ENCODE measurements around the gene CDC42EP5.

The CDC42EP5 gene

DNA sequence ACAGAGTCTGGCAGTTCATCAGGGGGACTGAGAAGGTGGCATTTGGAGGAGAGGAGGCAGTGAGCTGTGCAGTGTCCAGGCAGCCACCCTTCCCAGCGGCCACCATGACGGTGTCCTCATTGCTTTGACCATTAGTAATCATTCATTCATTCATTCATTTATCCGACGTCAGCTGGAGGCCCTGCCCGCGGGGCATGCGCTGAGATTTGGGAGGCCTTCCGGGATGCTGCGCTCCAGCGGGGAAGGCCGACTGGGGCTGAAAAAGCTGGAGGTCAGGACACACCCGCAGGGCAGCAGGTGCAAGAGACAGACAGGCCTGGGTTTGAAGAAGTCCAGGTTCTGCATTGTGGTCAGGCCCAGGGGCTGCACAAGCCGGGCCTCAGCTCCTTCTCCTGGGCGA is 48.9 kb downstream of the CDC42EP5 start:
- DNase-seq, result no peak

DNA sequence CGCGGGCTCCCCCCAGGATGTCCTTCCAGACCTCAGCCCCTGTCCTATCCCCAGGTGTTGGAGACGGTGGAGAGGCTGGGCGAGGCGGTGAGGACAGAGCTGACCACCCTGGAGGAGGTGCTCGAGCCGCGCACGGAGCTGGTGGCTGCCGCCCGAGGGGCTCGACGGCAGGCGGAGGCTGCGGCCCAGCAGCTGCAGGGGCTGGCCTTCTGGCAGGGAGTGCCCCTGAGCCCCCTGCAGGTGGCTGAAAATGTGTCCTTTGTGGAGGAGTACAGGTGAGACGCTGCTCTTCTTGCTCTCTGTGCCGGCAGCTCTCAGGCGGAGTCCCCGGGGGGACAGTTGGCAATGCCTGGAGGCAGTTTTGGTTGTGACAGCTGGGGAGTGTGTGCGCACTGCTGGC is 51.0 kb downstream of the CDC42EP5 start:
- DNase-seq, result no peak

DNA sequence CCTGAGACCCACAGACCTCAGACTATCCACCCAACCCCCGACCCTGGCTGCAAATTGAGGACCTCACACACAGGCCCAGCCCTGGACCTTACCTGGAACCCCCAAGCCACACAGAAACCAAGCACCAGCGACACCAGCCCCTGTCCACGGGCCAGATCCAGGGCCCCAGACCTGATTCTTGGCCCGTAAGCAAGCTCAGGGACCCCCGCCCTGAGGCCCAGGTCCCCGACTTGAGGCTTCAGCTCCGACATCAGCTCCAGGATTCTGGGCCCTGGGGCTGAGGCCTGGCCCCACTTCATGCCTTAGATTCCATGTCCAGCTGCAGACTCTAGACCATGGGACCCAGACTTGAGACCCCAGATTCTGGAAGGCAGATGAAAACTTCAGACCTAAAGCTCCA is 51.6 kb downstream of the CDC42EP5 start:
- DNase-seq, result no peak

DNA sequence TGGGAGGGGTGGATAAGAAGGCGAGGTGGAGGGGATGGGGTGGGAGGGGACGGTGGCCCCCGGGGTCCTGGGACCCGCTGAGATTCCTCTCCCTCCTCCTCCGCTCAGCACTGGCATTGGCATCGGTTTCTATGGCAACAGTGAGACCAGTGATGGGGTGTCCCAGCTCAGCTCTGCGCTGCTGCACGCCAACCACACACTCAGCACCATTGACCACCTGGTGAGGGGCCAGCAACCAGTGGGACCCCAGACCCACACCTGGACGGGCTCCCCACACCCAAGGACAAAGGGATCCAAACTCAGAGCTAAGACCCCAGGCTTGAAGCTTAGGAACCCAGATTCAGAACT is 52.0 kb downstream of the CDC42EP5 start:
- DNase-seq, result no peak

DNA sequence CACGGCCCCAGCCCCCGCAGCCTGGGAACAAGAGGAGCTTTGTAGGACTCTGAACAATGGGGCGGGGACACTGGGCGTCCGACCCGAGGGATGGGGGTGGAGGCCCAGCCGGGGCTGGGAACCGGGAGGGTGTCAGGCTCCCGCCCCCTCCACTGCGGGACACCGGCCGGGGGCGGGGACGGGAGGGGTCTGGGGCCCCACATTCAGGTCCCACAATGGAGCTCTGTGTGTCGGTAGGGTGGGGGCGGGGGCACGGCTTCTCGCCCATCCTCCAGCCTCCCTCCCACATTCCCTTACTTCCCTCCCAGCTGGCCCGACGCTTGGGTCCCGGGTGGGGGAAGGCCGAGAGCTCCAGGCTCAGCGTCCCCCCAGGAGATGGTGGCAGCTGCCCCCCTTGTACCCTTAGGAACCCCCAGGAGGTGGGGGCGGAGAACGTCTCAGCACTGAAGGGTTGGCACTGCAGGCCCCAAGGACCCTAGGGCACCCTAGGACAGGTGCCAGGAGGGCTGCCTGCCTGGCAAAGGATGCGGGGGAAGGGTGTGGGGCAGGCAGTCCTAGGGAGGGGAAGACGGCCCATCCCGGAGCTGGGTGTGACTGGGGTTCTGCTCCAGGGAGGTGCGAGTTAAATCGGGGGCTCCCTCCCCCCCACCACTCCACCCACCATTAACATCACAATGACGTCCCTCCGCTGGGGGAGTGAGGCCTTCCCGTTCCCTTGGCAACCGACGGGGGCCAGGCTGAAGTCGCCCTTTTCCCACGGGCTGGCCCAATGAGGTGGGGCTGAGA is 52.5 kb downstream of the CDC42EP5 start:
- no peak for DNase-seq

DNA sequence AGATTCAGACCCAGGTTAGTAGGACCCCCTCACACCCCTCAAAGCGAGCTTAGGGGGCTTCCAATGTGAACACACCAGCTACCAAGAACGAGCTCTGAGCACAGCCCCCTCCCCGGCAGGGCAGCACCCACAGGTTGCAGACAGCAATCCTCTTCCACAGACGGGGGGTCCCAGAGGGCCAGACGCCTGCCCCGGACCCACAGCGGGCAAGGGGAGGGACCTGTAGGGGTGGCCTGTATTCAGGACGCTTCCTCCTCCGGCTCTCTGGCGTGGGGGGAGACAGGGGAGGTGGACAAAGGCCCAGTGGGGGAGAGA is 53.1 kb downstream of the CDC42EP5 start:
- no peak for DNase-seq

DNA sequence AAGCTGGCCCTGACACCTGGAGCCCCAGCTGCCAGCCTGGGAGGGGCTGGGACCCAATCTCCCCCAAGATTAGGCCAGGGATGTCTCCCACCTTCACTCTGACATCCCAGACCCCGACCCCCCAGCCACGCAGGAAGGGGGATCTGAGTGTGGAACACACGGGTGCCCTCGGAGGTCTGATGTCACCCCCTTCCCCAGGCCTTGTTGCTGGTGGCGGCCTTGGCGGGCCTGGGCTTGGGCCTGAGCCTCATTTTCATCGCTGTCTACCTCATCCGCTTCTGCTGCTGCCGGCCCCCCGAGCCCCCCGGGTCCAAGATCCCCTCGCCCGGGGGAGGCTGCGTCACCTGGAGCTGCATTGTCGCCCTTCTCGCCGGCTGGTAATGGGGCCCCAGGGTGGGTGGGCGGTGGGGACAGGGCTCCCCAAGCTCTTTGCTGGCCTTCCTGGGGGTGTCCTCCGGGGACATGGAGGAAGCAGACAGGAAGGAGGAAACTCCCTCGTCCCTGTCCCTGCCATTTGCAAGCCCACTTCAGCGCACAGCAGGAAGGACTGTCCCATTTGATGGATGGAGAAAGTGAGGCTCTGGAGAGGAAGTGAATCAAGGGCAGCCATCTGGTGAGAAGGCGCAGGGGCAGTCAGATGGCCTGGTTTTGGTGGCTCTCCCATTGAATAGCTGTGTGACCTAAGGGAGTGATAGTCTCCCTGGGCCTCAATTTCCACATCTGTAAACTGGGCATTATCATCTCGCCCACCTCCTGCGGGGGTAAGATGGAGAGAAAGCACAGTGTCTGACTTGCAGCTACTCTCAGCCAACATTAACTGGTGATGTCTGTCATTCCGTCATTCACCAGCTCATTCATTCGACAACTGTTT is 53.9 kb downstream of the CDC42EP5 start:
- no peak for DNase-seq

DNA sequence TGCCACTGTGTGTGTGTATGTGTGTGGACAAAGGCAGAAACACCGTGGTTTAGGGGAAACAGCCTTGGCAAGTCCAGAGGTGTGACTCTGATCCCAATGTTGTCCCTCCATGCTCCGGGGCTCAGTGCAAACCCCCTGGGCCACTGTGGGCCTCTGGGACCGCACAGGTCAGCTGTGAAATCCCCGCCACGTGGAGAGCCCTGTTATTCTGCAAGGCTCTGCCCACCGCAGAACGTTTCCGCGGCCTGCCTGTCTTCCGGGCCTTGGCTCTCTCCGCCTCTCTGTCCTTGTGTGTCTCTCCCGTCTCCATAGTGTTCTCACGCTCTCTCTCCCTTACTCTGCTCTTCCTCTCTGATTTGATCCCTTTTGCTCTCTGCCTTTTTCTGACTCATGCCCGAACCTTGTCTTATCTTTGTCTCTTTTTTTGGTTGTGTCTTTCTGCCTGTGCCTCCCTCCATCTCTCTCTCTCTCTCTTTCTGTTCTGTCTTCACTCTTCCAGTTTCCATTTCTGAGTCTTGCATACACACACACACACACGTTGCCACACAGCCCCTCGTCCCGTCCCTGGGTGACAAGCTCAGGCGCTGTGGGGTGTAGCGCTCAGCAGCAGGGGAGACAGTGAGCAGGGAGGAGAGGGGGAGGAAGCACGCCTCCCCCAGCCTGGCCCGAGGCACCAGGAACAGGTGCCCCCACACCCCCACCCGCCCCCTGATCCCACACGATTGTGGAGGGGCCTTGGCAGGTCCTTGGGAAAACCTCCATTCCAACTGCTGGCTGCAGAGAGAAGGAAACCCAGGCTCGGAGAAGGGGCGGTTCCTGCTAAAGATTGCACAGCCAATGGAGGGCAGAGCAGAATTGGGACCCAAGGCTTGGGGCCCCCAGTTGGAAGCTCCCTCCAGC is 54.8 kb downstream of the CDC42EP5 start:
- no peak for DNase-seq

DNA sequence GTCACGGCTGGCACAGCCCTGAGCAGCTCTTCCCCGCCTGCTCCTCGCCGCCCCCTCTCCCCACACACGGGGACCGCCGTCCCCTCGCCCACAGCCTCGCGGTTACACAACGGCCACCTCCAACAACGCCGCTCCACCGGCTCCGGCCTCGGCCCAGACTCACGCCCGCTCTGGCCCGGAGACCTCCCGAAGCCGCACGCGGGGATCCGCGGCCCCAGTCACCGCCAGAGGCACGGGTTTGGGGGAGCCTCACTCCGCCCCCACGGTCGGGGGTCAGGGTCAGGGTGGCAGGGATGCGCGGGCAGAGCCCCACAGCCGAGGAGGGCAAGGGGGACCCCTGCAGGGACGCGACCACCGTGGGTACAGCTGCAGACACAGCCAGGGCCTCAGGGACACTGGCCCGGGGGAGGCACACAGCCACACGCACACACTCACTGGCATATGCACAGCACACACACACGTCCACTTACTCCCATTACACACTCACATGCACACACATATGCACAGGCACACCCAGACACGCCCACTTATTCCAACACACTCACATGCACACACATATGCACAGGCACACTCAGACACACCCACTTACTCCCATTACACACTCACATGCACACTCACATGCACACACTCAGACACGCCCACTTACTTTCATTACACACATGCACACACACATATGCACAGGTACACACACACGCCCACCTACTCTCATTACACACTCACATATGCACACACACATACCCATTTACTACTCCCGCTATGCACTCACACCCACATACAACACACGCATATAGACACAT is 56.2 kb downstream of the CDC42EP5 start:
- no peak for DNase-seq

DNA sequence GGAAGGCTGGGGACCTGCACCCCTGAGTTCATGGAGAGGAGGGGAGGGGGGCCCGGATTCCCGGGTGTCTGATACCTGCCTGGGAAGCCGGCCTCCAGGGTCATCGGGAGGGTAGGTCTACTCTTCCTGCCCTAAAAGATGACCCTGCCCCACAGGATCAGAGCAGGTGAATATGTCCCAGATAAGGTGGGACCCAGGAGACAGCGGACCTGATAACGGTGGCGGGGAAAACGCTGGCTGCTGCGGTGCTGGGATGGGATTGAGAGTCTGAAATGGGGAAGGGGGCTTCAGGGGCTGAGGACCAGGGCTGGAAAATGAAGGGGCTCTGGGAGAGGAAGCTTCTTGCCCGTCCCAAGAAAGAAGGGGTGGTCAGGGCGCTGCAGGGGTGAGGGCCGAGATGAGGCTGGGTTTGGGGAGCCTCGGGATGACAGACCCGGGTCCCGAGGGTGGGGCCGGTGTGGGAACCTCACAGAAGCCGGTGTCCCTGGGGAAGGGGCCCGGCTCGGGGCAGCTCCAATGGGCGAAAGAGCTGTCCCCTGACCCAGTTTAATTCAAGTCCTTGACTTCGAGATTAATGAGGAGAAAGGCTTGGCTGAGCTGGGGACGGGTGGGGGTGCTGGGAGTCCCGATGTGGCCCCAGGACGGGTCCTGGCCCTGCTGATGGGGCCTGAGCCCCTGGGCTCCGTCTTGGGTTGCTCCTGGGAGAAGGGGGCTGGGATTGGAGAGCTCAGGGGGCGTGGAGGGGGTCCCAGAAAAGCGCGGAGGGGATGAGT is 57.0 kb downstream of the CDC42EP5 start:
- DNase-seq, result no peak

DNA sequence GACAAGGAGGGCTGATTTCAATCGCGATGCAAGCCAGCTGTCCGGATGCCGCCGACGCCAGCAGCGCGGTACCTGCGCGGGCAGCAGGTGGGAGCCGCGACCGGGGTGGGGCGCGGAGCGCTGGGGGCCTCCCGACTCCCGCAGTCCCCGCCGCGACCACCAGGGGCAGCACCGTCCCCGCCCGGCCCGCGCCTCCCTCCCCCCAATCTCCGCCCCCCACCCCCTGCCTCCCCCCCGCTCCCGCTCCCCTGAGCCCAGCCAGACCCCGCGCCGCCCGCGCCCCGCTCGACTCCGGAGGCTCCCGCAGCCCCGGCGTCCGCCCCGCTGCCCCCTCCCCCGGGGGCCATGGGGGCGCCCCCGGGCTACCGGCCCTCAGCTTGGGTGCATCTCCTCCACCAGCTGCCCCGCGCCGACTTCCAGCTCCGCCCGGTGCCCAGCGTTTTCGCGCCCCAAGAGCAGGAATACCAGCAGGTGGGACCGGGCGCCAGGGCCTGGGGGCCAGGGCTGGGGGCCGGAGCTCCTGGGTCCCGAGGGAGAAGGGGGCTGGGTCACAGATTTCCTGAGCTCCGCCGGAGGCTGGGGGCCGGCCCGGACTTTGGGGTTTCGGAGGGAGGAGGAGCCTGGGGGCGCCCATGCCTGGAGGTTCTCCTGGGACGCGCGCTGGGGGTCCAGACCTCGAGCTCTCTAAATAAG is 57.7 kb downstream of the CDC42EP5 start, which contains the start of gene TTYH1:
Gene TTYH1, plus strand, starts transcription at position 257 of the 693 bp plus-strand sequence. Its CDS starts 89 bp downstream, at position 346.
- DNase-seq, result no peak

Data from 8988T (cell line).